HL-60/S4 (cell line): ENCODE data around the gene IAPP.
"Not testable (repeated sequence)": the region's sequence is repeated elsewhere in the genome, so short reads cannot be mapped to it uniquely, and the experiment has no call there.

Experiments
- in situ Hi-C: fragments of 300-500 bp; cut with MboI; formaldehyde crosslinking; loops from 2 replicates; pipeline ENCODE4 v1.14.3; 2022; ENCODE audit warnings: low sequenced_read_pairs

IAPP gene

DNA sequence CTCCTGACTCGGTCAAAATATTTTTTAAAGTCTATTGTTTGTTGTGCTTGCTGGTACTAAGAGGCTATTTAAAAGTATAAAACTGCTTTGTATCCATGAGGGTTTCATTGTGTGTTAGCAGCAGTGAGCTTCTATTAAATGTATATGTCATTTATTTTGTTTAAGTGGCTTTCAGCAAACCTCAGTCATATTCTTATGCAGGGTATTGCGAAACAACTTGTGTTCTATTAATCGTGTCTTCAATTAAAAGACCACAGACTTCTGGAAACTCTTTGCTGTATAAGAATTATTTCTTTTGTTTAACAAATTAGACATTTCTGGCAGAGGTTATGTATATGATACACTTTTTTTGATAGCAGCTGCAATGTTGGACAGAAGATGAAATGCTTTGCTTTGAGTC, 6.5 kb downstream of the IAPP start:
- in situ Hi-C loops: no loop called here

DNA sequence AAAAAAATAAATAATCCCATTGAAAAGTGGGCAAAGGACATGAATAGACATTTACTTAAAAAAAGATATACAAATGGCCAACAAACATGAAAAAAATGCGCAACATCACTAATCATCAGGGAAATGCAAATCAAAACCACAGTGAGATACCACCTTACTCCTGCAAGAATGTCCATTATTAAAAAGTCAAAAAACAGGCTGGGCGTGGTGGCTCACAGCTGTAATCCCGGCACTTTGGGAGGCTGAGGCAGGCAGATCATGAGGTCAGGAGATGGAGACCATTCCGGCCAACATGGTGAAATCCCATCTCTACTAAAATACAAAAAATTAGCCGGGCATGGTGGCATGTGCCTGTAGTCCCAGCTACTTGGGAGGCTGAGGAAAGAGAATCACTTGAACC, 8.6 kb downstream of the IAPP start:
- in situ Hi-C loops: not testable (repeated sequence)

DNA sequence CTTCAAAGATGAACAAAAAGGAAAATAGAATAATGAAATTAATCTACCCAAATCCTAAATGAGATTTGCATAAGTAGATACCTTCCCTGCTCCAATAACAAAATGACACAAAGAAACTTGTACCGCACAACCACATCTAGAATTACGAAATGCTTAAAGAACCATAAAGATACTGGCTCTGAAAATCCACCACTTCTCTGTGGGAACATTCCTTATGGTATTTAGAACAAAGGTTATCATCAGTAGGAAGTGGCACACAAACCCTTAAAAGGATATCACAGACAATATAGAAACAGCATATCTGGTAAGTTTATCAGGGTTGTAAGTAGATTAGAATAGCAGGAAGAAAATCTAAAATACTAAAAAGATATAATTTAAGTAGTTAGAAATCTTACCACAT, 11.6 kb downstream of the IAPP start:
- in situ Hi-C loops: no loop called here

DNA sequence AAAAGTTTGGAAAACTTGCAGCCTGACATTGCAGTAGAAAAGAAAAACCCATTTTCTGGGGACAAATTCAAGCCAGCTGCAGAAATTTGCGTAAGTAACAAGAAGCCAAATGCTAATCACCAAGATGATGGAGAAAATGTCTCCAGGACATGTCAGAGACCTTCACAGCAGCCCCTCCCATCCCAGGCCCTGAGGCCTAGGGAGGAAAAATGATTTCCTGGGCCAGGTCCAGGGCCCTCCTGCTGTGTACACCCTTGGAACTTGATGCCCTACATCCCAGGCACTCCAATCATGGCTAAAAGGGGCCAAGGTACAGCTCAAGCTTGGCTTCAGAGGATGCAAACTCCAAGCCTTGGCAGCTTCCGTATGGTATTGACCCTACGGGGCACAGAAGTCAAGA, 14.5 kb downstream of the IAPP start:
- in situ Hi-C loops: no loop called here

DNA sequence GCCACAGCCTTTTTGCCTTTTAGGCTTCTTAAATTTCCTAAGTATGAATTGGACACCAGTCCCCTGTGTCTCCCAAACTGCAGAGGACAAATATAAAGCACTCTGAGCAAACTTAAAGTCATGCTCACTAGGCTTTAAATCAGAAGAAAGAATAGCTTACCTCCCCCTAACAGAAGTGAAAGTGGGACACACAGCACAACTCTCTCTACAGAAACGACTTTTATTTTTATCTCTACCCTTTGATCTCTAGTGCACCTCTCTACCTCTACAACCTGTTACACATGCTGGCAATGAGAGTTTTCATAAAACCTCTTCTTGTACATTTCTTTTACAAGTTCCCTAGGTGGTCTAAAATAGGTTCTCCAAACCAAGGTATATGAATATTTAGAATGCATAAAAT, 19.7 kb downstream of the IAPP start:
- in situ Hi-C loops: no loop called here

DNA sequence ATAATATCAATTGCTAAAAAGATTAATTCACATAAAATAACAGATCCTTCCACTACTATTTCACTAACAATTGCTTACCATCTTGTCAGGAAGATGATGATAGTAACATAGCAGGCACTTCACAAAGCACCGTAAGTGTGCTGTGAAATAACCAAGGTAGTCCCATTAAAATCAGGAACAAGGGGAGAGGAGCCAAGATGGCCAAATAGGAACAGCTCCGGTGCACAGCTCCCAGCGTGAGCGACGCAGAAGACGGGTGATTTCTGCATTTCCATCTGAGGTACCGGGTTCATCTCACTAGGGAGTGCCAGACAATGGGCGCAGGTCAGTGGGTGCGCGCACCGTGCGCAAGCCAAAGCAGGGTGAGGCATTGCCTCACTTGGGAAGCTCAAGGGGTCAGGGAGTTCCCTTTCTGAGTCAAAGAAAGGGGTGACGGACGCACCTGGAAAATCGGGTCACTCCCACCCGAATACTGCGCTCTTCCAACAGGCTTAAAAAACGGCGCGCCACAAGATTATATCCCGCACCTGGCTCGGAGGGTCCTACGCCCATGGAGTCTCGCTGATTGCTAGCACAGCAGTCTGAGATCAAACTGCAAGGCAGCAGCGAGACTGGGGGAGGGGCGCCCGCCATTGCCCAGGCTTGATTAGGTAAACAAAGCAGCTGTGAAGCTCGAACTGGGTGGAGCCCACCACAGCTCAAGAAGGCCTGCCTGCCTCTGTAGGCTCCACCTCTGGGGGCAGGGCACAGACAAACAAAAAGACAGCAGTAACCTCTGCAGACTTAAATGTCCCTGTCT, 22.3 kb downstream of the IAPP start:
- in situ Hi-C loops: not testable (repeated sequence)

DNA sequence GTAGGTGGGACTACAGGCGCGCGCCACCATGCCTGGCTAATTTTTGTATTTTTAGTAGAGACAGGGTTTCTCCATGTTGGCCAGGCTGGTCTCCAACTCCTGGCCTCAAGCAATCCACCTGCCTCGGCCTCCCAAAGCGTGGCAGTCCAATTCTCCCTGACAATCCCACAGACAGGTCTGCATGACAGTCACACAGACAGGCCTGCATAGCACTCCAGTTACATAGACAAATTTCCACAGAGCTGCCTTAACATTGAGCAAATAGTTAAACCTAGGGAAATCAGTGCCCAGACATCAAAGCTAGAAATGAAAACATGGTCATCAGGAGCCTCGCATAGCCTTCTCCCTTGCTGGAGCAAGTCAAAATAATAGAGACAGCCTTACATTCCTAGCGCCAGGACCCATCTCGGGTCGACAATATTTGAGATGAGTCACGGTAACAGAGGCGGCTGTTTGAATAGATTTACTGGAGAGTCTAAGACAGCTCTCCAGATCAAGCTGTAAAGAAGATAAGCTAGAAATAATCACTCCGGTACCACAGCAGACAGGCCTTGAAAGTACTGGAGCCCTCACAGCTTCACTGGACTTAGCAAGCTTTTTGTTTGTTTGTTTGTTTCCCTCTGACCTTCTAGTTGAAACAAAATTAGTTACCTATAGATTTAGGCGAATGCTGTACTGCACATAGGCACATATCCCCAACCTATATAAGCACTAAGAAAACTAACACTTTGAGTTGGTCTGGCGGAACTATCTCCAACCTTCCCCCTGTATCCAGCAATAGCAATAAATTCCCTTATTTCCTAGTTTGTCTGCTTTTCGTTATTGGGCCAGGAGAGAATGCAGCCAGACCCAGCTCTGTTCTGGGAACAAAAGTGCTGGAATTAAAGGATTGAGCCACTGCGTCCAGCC, 40.9 kb downstream of the IAPP start:
- in situ Hi-C loops: no loop called here

DNA sequence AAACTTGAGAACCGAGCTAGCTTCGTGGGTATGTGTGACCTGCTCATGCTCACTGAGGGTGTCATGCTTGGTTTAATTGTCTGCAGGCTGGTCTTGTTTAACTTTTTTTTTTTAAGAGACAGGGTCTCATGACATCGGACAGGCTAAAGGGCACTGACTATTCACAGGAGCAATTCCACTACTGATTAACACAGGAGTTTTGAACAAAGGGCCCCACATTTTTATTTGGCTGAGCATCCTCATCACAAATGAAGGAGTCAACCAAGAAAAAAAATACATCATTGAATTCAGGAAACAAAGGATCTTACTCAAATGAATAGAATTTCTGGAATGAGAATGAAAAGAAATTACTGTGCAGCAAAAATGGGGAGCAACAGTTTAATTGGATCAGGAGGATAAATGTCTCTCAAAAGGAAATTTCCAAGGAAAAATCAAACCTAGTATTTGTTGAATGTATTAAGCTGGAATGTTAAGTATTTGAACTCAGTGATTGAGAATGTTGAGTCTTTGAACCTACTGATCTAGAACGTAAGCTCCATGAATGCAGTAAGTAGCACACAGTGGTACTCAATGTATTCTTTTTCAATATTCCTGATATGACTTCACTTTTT, 43.9 kb downstream of the IAPP start:
- in situ Hi-C loops: no loop called here

DNA sequence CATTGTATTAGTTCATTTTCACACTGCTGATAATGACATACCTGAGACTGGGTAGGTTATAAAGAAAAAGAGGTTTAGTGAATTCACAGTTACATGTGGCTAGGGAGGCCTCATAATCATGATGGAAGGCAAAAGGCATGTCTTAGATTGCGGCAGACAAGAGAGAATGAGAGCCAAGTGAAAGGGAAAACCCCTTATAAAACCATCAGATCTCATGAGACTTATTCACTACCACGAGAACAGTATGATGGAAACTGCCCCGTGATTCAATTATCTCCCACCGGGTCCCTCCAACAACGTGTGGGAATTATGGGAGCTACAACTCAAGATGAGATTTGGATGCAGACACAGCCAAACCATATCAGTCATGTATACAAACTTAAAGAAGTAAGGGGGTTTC, 45.7 kb downstream of the IAPP start:
- in situ Hi-C loops: not testable (repeated sequence)

DNA sequence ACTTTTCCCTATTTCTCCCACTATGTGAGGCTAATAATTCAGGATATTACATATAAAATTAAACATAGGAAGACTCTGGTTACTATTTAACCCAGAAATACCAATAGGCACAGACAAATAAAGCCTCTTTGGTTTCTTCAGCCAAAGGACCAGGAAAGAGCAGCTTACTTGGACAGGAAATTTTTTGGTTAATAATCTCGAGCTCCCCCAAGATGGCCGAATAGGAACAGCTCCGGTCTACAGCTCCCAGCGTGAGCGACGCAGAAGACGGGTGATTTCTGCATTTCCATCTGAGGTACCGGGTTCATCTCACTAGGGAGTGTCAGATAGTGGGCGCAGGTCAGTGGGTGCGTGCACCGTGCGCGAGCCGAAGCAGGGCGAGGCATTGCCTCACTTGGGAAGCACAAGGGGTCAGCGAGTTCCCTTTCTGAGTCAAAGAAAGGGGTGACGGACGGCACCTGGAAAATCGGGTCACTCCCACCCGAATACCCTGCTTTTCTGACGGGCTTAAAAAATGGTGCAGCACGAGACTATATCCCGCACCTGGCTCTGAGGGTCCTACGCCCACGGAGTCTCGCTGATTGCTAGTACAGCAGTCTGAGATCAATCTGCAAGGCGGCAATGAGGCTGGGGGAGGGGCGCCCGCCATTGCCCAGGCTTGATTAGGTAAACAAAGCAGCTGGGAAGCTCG, 46.5 kb downstream of the IAPP start:
- in situ Hi-C loops: not testable (repeated sequence)

DNA sequence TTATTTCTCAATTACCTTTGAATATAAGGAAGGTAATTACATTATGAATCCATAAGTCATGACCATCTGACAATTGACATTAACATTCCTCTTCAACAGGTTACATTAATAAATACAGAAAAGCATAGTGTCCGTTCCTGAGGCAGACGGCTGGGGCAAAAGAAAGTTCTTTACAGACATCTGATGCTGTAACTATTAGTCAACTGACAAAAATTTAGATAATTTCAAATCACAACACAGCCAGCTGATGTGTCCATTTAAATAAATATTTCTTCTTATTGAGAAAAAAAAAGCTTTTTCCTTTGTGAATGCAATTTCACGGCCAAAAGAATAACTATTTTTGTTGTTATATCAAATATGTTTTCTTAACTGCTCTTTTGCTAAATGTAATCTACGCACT, 55.5 kb downstream of the IAPP start:
- in situ Hi-C loops: no loop called here
